Stimulated activated CD4-positive, alpha-beta T cell treated with anti-CD3 and anti-CD28 coated beads, Interleukin-1b, Interleukin-23, amount 100 ng/mL, for 24 hours (primary cell): ENCODE data around the gene POLR1D.

Experiments used
- DNase-seq, 4 experiments: peaks; one replicate each; pipeline ENCODE4 v3.0.0-alpha.2; 2020; ENCODE audit warnings: low read depth in 4 of 4, low spot score in 1 of 4

POLR1D gene

GRCh38 chr13:27670861-27671260 is 49.2 kb downstream of the POLR1D start:
- no peak for DNase-seq

GRCh38 chr13:27672025-27672424 is 50.3 kb downstream of the POLR1D start:
- DNase-seq, result no peak
